HPDE6-E6E7 (cell line): ENCODE data around the gene PLA2G2A.
"Not testable (repeated sequence)": the region's sequence is repeated elsewhere in the genome, so short reads cannot be mapped to it uniquely, and the experiment has no call there.

Experiments used
- DNase-seq: peaks from one replicate; pipeline ENCODE4 v3.0.0; 2011; ENCODE audit warnings: missing footprints; ENCODE audit errors: extremely low spot score

The PLA2G2A gene, protein sequence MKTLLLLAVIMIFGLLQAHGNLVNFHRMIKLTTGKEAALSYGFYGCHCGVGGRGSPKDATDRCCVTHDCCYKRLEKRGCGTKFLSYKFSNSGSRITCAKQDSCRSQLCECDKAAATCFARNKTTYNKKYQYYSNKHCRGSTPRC

GRCh38 chr1:19979494-19979977 lies at the start of gene PLA2G2A:
PLA2G2A (minus strand) TSS chr1:19979618; CDS start chr1:19978773, 845 bp downstream.
- no peak for DNase-seq

GRCh38 chr1:20028726-20029125 lies 49.3 kb upstream of the PLA2G2A start:
- no peak for DNase-seq

DNA sequence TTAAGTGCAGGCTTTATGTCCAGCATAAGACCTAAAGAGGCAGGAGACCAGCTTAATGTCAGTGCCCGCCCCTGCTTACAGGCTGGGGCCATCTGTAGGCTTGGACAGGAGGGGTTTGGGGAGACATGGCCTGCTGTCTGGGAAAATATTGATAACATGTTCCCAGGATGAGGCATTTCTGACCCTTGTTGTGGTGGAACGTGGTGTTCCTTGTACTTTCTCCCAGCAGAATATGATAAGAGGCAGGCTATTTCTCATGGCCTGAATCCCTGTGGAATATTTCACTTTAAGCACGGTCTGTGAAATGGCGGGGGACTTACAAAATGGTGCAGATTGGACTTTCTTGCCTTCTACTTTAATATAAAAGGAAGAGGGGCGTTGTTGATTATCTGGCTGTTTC lies 48.7 kb upstream of the PLA2G2A start:
- no peak for DNase-seq

GRCh38 chr1:20017741-20018140 lies 38.3 kb upstream of the PLA2G2A start:
- no peak for DNase-seq

DNA sequence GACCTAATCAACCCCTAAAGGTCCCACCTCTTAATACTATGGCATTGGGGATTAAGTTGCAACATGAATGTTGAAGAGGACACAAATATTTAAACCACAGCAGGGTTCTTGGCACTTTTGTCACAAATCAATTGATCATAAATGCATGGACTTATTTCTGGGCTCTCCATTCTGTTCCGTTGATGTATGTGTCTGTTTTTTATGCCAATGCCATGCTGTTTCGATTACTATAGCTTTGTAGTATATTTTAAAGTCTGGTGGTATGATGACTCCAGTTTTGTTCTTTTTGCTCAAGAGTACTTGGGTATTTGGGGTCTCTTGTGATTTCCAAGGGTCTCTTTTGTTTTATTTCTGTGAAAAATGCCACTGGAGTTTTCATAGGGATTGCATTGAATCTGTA lies 34.7 kb upstream of the PLA2G2A start:
- DNase-seq = no peak

DNA sequence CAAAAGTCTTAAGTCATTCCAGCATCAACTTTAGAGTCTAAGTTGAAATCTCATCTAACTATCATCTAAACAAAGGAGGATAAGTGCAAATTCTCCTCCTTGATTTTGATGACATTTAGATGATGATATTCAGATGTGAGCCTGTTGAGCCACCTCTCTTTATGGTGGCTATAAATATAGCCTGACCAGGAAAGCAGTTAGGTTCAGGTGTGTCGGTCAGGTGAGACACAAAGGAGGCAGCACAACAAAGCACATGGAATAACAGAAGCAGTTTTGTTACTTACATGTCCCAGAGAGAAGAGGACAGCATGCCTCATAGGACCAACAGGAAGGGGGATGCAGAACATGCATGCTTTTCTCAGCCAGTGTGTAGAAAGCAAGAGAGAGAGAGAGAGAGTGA lies 30.6 kb upstream of the PLA2G2A start:
- no peak for DNase-seq

GRCh38 chr1:20009212-20009611 lies 29.8 kb upstream of the PLA2G2A start:
- DNase-seq = no peak

DNA sequence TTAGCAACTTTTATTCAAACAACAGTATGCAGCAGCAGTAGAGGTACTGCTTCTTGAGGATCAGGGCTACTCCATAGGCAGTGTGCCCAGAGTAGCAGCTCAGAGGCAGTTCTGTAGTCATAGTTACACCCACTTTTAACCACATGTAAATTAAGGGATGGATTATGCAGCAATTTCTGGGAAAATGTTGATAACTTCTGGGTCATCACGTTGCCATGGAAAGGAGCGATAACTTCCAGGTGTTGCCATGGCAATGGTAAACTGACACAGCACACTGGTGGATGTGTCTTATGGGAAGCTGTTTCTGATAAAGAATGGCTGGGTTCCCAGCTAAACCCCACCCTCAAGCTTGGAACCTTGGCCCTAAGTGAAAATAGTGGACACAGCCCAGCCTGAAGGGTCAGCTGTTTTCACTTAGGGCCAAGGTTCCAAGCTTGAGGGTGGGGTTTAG lies 29.0 kb upstream of the PLA2G2A start:
- no peak for DNase-seq

DNA sequence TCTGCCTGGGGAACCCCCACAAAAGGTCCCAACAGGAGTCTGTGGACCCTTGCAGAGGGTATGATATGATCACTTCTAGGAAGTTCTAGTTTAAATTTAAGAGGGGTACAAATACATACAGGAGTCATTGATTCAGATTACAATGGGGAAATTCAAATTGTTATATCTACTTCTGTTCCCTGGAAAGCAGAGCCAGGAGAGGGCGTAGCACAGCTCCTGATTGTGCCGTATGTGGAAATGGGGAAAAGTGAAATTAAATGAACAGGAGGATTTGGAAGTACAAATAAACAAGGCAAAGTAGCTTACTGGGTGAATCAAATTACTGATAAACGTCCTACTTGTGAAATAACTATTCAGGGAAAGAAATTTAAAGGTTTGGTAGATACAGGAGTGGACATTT lies 19.4 kb upstream of the PLA2G2A start:
- not testable (repeated sequence) for DNase-seq

GRCh38 chr1:19990689-19991088 lies 11.3 kb upstream of the PLA2G2A start:
- no peak for DNase-seq

- not testable (repeated sequence) for DNase-seq
Measured at GRCh38 chr1:19990182-19990582, 10.8 kb upstream of the PLA2G2A start.

DNA sequence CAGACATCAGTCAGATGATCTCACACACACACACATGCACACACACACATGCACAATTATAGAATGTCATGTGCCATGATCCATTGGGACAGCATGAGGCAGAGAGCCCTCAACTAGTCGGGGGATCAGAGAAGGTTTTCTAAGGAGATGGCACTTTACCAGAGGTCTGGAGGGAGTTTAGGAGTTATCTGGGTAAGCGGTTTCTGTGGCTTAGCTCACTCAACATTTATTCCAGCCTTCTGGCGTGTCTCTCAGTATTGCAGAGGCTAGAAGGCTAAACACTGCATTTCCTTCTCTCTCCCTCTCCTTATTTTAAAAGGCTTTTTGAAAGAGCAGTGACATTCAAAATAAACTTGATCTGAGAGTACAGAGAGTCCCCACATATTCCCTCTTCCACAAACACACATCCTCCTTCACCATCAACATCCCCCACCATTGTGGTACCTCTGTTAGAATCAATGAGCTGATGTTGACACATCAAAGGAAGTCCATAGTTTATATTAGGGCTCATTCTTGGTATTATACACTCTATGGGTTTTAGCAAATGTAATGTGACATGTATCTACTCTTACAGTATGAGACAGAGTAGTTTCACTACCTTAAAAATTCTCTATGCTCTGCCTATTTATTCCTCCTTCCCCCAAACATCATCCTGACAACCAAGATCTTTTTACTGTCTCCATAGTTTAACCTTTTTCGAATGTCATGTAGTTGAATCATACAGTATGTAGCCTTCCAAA lies 9.0 kb upstream of the PLA2G2A start:
- DNase-seq = no peak

GRCh38 chr1:19987719-19988118 lies 8.3 kb upstream of the PLA2G2A start:
- DNase-seq = no peak

DNA sequence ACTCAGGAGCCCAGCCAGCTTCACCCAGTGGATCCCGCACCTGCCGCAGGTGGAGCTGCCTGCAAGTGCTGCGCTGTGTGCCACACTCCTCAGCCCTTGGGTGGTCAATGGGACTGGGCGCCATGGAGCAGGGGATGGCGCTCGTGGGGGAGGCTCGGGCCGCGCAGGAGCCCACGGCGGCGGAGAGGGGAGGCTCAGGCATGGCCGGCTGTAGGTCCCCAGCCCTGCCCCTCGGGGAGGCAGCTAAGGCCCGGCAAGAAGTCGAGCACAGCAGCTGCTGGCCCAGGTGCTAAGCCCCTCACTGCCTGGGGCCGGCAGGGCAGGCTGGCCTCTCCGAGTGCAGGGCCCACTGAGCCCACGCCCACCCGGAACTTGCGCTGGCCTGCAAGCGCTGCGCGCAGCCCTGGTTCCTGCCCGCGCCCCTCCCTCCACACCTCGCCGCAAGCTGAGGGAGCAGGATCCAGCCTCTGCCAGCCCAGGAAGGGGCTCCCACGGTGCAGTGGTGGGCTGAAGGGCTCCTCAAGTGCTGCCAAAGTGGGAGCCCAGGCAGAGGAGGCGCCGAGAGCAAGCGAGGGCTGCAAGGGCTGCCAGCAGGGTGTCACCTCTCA lies 5.1 kb upstream of the PLA2G2A start:
- not testable (repeated sequence) for DNase-seq

DNA sequence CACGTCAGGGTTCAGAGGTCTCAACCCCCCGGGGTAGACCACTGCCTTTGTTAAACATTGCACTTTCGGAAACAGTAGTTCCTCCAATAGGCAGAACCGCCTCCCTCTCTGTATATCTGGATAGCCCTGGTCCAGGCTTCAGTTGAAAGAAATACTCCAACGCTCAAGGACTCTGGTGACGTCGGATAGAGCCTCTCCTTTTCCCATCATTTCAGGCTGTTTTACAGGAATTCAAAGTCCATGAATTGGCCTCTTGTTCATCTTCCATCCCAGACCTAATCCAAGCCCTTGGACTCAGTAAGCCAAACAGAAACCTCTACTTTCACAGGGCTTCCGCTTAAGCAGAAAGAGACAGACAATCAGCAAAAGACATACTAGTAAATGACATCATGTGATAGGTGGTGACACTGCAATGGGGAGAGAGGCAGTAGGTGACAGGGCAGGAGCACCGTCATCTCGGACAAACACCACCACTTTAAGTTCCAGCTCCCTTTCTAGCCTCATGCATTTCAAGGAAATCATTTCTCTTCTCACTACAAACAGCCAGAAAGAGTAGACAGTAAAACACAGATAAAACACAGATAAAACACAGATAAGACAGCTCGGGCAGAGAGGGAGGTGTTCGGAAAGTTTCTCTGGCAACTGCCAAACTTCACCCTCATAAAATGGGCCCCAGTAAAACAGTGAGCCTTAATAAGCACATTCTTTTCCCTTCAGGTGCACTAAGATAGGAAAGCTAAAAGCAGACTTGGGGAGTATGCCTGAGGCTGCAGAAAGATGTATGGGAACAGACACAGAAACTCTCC lies 2.3 kb upstream of the PLA2G2A start:
- DNase-seq = no peak

GRCh38 chr1:19981170-19981506 lies 1.7 kb upstream of the PLA2G2A start:
- no peak for DNase-seq

DNA sequence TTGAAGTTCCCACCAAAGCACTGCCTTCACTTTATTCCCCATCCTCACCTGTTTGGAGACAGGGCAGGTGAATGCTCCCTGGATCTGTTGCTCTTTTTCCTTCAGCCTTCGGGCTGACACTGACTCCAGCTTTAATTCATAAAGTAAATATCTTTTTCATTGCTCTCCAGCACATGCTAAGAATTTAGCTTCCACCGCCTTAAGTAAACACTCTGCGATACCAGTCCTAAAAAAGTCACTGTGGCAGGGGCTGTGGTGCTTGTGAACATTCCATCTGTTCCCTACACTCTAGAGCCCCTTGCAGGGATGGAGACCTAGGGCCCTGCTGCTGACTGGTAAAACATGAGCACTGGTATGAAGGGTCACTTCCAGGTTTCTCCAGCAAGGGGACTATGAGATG lies 896 bp upstream of the PLA2G2A start:
- DNase-seq = no peak

DNA sequence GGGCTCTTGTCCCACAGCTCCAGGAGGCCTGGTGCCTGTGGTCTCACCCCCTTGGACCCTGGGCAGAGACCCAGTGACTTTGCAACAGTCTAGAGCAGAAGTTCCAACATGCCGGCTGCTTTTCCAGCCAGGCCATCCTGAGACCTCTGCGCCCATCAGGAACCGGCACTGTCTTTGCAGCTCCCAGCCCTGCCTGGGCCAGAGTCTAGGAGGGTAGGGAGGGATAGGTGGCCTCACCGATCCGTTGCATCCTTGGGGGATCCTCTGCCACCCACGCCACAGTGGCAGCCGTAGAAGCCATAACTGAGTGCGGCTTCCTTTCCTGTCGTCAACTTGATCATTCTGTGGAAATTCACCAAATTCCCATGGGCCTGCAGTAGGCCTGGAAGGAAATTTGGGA lies 1.3 kb downstream of the PLA2G2A start:
- no peak for DNase-seq

DNA sequence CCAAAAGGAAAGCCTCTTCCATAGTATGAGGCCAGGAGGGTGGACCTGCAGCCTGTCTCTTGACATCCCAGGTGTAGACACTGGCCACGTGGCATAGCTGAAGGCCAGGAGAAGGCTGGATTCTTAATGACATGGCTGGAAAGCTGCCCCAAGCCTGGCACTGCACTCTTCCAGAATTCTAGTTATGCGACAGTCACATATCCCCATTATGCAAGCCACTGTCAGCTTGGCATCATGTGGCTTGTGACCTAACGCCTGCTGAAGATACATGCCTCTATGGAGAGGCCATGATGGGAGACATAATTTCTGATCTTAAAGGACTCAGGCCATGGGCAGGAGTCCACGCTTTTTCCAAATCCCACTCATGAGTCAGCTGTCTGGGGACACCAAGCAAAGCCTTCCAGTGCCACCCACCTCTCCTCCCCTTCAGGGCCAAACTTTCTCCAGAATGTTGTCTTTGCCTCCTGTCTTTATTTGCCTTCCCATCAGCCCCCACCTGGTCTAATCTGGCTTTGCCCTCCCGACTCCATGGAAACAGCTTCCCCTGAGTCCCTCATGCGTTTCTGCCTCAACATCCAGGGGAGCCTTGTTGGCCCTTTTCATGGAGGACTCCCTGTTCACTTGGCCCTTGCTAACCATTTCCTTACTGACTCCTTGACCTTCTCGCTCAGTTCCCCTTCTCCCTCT lies 3.0 kb downstream of the PLA2G2A start:
- DNase-seq = no peak

DNA sequence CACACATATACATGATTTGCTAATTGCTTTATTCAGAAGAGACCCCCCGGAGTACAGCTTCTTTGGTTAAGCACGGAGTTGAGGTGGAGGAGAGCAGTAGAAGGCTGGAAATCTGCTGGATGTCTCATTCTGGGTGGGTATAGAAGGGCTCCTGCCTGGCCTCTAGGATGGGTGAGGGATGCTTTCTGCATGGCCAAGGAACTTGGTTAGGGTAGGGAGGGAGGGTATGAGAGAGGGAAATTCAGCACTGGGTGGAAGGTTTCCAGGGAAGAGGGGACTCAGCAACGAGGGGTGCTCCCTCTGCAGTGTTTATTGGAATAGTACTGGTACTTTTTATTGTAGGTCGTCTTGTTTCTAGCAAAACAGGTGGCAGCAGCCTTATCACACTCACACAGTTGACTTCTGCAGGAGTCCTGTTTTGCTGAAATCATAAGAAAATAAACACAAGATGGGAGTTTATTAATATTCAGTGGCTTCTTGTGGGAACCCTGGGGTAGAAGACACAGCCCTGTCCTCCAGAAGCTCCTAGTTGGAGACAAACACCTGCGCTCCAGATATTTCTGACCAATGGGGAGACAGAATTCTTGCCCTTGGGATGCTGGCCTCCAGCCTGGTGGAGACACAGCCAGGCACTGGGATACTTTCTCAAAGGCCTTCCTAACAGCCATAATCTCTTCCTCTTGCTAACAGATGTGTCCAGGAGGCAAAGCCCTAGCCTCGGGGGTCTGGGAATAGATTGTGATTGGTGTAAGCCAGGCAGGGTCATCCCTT lies 3.8 kb downstream of the PLA2G2A start:
- DNase-seq = no peak
